Bronchial epithelial cell (primary cell): ENCODE results near the gene FDPS. TPM values are rescaled to one million over a fixed set of nuclear protein-coding genes. Genes with fewer than 3 reads are reported as not detected.

Experiments used
- DNase-seq: peaks from one replicate; pipeline ENCODE4 v3.0.0-alpha.2; 2010; ENCODE audit warnings: low read depth
- FAIRE-seq: peaks from 2 replicates; lab custom pipeline; 2011; peaks lifted over from hg19 to GRCh38; lab: Jason Lieb, UNC
- H3K27me3 ChIP-seq: 2 replicates; pipeline ENCODE4 v1.5.1; 2011; ENCODE audit warnings: low read length; ENCODE audit not compliant: control insufficient read depth, insufficient read depth
- H3K36me3 ChIP-seq: 2 replicates; pipeline ENCODE4 v1.5.1; 2011; ENCODE audit warnings: low read length; ENCODE audit not compliant: control insufficient read depth, insufficient read depth
- H3K4me3 ChIP-seq: 2 replicates; pipeline ENCODE4 v1.5.1; 2011; ENCODE audit warnings: mild to moderate bottlenecking, low read depth, low read length, control low read depth
- CTCF ChIP-seq: IDR thresholded peaks from 2 replicates; pipeline ENCODE4 v1.5.1; 2011; ENCODE audit warnings: mild to moderate bottlenecking, moderate library complexity, low read length, control low read depth, inconsistent platforms; ENCODE audit not compliant: insufficient read depth, severe bottlenecking
- total RNA-seq: library from RNA; depleted of rRNA; stranded (reverse); fragments of >200 nt; gene quantifications from 2 replicates; pipeline ENCODE4 v1.2.1, GENCODE V29; 2014

FDPS gene
- total RNA-seq, 1 donor from 2014 or later = 167 TPM

GRCh38 chr1:155305881-155306391, 2.7 kb upstream of the FDPS start:
- no peak for DNase-seq
- FAIRE-seq = no peak
- Histone ChIP-seq H3K27me3 (no peaks in the 10 kb centered on the region), H3K36me3 (peaks cover 2% of the 10 kb centered on the region), H3K4me3 (no peak overlapping the region)
- TF ChIP-seq CTCF = no peak

- DNase-seq (peak; percentile 32), FAIRE-seq (no peak)
- Histone ChIP-seq H3K27me3 (no peaks in the 10 kb centered on the region), H3K36me3 (peaks cover 5% of the 10 kb centered on the region), H3K4me3 (no peak overlapping the region)
- TF ChIP-seq CTCF = no peak
Measured at GRCh38 chr1:155307247-155307740, 1.4 kb upstream of the FDPS start.

GRCh38 chr1:155309423-155310021, 856 bp downstream of the FDPS start:
- Histone ChIP-seq H3K4me3 (peak overlapping the region; percentile 66), H3K36me3 (peaks cover 11% of the 10 kb centered on the region), H3K27me3 (no peaks in the 10 kb centered on the region)
- FAIRE-seq (no peak), DNase-seq (no peak)
- TF ChIP-seq CTCF = peak; percentile 1

GRCh38 chr1:155313261-155313660, 4.6 kb downstream of the FDPS start:
- H3K36me3 ChIP-seq = peaks cover 13% of the 10 kb centered on the region
- DNase-seq = no peak
- no peaks in the 10 kb centered on the region for H3K27me3 ChIP-seq
- H3K4me3 ChIP-seq = no peak overlapping the region
- TF ChIP-seq CTCF = no peak
- FAIRE-seq = no peak

GRCh38 chr1:155316922-155317321, 8.3 kb downstream of the FDPS start:
- H3K36me3 ChIP-seq = peaks cover 13% of the 10 kb centered on the region

More at GRCh38 chr1:155316922-155317321, 8.3 kb downstream of the FDPS start:
- DNase-seq (no peak), FAIRE-seq (no peak)
- no peak overlapping the region for H3K4me3 ChIP-seq
- no peak for TF ChIP-seq CTCF
- no peaks in the 10 kb centered on the region for H3K27me3 ChIP-seq
